Measurements from ENCODE around the gene WIF1.

The WIF1 gene

DNA sequence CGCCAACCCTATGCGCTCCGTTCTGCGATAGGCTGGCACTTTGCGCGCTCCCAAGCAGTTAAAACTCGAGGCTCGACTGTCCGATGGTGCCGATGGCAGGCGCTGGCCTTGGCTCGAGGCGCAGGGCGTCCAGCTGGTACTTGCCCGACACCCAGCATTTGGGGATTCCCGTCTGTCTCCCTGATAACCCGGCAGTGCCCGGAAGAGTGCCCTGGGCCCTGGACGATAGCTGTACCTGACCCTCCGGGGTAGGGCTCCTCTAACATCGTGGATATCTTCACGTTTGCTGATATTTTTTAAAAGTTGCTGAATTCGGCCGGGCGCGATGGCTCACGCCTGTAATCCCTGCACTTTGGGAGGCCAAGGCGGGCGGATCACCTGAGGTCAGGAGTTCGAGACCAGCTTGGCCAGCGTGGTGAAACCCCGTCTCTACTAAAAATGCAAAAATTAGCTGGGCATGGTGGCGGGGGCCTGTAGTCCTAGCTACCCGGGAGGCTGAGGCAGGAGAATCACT is 908 bp upstream of the WIF1 start:
- no peak for DNase-seq

DNA sequence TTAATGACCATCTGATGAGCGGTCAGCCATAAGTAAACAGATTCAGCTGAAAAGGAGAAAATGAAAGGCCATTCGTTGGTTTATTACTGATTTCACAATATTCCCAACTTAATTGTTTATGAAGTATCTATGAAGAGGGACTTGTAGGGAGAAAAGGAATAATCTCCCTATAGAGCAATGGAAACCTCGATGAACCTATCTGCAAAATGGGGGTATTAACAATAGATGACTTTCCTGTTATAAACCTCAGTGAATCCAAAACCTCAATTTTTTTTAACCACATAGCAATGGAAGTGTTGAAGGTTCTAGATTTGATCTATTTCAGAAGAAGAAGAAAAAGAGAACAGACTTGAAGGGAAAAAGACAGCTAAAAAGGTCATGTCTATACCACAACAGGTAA is 2.0 kb downstream of the WIF1 start:
- DNase-seq = no peak

DNA sequence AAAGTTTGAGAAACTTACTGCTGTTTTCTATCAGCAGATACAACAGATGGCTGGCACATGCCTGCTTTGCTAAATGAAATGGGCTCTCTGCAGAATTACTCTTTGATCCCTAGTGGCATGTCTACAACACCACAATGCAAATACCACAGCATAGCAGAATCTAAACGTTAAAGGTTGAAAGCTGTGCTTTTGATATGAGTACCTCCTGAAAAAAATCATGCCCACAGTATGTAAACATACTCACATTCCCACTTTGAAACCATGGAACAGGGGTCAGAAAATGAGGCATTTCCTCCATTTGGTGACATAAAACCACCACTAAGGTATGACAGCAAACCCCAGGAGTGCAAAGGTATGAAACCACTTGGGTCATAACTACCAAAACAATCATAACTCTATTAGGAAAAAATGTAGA is 7.5 kb downstream of the WIF1 start:
- DNase-seq = no peak

DNA sequence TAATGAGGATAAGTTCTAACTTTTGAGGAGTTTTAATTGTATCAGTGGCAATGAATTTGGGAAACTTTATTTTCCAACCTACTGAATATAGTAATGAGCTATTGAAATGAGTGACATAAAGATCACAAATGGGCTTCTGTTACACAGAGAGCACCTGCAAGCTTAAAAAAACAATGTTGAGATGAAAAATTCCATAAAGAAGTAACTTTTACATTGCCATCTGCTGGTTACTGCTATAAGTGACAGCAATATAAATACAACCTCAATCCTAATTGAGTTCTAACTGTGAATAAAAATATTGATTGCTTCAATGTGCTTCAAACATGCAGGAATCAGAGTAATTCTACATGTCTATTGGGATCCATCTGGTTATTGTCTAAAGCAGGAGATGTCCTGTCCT is 14.2 kb downstream of the WIF1 start:
- no peak for DNase-seq

DNA sequence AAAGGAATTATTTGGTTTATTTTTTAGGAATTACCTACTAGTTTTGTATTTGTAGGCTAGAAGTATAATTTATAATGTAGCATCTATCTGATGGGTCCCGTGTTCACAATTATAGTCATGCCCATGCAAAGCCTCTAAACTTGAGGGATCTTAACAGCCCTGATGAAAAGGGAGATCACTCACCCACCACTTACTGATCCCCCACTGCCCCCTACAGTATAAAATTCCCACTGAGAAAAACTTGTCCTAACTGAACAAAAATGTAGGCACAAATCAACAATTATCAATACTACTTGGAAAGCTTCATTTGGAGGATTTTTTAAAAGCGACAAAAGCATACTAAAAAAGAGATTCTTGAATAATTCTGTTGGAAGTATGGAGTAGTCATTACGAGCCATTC is 21.0 kb downstream of the WIF1 start:
- DNase-seq = no peak

DNA sequence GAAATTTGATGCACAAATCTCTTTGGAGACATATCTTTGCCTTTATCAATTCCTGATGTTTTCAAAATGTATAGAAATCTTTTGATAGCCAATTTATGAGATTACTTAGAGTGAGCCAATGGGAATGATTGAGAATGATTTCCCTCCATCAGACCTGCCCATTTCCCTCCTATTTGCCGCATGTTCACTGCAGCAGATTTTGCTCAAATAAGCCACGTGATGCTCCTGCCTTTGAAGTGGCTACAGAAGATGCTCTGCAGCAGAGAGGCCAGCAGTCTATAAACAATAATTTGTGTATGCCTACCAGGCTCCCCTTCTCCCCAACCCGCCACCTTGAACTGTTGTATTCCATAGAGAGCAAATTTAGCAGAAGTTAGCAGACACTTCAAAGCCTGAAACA is 21.9 kb downstream of the WIF1 start:
- no peak for DNase-seq

DNA sequence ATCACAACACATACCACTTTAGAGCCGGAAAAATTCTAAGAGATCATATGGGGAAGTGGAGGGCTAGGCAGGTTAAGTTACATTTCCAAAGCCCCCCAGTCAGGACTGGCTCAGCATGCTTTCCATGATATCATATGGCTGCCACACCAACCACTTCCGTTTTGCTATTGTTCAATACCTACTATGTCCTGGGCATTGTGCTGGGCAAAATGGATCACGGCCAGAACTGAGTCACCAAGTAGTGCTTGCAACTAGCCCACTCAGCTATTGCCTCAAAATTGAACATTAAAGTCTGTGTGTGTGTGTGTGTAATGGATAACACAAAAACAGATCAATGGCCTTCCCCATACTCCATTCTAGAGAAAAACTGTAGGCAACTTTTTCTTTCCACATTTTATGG is 22.7 kb downstream of the WIF1 start:
- DNase-seq = no peak

DNA sequence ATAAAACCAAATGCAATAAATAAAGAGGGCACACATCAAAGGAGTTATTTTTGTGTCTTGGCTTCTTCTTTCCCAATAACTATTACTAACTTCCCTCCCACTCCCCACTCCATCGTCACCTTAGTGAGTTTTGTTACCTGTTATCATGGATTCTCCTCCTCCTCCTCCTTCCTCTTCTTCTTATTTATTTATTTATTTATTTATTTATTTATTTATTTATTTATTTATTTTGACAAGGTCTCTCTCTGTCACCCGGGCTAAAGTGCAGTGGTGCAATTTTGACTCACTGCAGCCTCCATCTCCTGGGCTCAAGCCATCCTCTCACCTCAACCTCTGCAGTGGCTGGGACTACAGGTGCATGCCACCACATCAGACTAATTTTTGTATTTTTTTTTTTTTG is 26.4 kb downstream of the WIF1 start:
- no peak for DNase-seq

DNA sequence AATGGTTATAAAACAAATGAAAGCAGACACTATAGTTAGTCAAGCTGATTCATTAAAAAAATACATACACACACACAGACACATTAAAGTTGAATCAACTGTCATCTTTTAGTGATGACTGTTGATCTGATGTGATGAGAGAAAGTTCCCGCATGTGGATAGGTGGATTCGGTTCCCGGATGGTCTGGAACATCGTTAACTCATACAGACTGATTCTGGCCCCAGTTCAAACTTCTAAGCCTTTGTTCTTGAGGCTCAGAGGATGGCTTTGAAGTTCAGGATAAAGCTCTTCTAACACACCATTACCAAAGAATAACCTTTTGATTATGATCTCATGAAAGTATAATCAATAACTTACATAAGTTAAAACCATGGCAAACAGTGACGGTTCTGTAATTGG is 27.5 kb downstream of the WIF1 start:
- no peak for DNase-seq

DNA sequence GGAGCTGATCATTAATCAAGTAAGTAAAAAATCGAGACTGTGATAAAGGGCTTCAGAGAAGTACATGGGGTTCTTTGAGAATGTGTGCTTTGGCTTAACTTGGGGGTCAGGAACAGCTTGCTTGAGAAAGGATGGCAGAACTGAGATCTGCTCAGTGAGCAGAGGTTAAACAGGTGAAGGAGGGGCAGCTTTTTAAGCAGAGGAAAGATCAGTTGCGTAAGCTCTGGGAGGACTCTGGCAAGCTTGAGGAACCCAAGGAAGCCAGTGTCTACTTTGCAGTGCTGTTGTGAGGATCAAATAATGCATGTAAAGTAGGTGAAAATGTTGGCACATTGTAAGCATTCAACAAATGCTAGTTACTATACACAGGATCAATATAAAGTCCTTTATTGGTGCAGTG is 30.6 kb downstream of the WIF1 start:
- DNase-seq = no peak

DNA sequence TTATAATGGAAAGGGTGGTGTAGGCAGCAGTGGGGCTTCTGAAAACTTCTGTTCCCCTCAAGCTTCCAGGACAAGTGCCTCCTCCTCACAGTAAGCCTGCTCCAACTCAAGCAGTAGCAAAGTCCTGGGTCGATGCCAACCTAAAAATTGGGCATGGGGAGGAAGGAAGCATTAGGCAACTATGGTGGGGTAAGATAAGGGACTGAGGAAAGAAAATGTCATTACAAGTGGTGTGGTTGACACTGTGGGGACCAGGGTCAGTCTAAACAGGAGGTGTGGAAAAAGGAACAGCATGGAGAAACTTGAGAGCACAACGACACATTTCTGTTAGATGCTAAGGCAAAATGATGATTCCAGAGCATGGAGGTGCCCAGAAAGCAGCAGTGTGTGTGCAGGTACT is 34.9 kb downstream of the WIF1 start:
- no peak for DNase-seq

DNA sequence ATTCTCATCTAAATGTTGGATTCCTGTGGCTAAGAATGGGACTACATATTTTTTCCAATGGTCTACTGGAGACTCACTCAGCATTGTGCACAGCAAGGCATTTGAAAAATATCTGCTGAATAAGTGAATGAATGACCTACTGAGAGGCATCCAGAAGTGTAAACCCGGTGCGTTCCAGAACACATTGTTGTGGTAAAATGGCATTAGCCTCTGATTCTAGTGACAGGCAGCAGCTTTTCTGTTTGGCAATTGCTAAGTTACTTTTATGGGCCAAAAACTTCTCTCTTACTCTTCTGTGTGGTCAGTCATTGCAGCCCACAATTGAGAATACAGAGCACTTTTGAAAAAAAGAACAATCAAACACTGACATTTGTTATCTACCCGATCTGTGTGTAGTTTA is 36.5 kb downstream of the WIF1 start:
- no peak for DNase-seq

DNA sequence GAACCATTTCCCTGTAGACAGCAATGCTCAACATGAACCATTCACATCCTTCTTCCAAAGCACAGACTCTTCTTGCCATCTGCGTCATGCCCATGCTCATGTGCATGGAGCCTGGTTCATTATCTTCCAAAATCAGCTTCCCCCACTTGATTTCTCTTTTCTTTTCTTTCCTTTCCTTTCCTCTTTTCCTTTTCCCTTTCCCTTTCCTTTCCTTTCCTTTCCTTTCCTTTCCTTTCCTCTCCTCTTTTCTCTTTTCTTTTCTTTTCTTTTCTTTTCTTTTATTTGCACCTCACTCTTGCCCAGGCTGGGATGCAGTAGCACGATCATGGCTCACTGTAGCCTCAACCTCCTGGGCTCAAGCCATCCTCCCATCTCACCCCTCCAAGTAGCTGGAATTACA is 37.5 kb downstream of the WIF1 start:
- no peak for DNase-seq

DNA sequence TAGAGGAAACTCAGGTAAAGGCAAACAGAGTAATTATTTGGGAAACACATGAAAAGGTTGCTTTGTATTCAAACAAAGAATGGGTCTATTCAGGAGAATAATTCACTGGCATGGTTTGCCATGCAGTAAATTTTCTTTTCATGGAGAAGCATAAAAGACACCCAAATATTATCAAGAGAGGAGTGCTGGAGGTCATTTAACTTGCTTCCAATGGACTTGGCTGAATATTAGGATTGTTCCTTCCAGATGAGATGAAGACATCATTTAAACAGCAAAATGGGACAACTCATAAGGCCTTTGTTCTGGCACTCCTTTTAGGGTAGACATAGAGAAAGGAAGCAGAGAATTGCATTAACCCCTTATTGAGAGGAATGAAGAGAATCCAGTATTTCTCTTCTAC is 38.7 kb downstream of the WIF1 start:
- DNase-seq = no peak

DNA sequence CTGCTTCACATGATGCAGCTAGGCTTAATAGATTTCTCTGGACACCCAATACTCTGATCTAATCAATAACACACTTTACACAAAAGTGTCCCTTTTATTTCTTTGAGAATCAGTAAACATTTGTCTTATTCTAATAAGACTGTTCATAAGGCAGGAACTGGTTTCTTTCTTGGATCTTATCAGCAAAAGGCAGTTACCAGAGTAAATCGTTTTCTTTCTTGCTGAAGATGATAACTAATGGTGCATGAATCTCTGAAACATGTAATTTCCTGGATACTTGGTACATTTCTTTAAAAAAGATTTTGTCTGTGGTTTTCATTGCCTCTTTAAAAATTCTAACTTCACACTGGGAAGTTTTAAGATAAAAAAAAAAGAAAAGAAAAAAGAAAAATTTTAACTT is 39.6 kb downstream of the WIF1 start:
- no peak for DNase-seq

DNA sequence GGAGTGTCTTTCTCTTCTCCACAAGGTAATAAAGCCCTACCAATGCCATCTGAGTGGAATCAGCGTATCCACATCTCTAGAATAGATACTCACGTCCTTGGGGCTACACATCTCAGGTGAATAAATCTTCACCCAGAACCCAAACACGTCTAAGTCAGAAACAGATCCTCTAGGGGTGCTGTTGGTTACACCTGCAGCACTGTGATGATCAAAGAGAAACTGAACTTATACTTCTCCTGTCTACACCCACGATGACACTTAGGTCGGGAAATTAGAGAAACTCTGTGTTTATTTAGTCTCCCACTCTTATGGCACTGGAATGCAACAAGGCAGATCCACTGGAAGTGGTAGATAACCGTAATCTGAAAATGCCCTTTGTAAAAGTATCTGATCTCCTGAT is 46.2 kb downstream of the WIF1 start:
- DNase-seq = no peak

DNA sequence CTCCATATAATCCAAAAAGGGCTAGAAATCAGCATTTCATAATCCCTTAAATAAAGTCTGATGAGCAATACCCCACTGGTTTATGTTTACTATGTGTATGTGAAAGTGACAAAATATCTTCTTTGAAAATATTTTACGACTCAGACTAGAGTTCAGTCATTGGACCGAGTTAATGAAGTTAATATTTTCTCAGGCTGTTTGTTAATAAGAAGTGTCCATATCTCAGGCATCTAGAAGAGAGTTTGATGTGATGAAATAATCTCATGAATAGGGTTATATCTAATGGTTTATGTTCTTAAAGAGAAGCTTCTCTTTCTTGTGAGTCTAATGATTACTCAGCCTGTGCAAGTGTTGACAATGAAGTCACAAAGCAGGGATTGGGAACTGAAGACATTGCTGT is 51.8 kb downstream of the WIF1 start:
- DNase-seq = no peak

DNA sequence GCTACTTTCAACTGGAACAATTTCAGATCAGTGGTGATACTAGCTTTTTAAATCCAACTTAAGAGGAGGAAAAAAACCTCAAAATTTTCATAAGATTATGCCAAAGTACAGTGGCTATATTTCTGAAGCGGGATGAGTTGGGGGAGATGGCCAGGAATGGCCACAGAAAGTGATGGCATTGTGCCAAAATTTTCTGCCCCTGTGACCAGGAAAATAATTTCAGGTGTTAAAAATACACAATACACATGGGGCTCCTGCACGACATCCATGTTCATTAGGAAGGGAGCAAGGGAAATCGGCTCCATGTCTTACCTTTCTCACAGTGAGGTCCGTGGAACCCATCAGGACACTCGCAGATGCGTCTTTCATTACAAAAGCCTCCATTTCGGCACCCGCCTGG is 53.7 kb downstream of the WIF1 start:
- no peak for DNase-seq

DNA sequence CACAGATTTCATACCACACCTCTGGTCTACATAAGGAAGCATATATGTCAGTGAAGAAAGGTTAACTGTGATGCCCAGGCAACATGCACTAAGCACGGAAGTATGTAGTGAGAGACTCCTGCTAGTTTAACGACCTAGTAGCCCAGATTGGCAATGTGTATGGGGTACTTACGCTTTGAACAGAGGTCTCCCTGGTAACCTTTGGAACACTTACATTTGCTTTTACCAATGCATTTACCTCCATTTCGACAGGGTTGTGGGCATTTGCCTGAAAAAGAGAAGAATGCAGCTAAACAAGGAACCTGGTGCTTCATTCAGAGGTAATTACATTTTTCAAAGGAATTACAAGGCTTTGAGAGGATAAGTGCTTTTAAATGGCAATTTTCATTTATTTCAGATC is 65.2 kb downstream of the WIF1 start:
- DNase-seq = no peak

DNA sequence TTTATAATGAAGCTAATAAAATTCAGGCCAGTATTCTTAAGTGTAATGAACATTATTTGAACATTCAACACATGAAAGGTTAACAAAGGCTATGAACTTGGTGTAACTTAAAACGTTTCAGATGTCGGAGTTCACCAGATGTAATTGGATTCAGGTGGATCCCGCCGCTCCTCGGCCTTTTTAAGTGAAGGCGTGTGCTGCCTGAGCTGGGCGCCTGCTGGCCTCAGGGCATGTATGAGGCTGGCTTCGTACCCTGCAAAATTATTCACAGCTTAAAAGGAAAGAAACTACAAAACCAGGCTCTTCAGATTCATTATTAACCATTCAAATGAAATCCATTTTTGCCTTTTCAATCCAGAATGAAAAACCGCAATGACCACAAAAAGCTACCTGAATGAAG is 69.9 kb downstream of the WIF1 start:
- no peak for DNase-seq

DNA sequence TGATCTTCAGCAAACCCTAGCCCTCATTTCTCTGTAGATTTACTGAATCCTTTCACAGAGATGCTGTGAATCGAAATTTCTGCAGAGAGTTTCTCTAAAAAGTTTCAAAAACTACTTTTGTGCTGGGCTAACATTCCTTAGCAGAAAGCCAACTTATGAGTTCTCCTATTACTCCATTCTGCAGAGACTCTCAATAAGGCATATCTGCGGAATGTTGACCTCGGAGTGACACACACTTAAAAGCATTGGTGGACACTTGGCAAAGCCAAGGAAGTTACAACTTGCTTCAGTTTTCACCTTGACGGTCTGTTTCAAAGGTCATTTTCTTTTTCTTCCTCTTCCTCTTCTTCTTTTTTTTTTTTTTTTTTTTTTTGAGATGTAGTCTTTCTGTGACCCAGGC is 75.8 kb downstream of the WIF1 start:
- no peak for DNase-seq

DNA sequence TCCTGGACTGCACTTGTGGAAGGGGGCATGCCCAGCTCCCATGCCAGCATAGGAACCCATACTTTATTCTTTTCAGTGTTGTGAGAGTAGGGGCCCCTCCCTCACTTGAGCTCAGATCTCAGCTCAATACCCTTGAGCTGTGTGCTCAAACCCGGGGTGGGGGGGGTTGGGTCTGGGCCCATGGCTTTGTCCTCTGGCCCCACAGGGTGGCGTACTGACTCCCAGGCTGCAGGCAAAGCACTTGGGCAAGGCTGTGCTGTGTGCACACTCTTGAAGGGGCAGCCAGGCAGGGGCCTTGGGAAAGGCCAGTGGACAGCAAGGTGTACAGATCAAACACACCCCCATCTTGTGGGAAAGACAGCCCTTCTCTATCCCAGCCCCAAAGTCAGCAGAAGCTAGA is 81.8 kb downstream of the WIF1 start:
- DNase-seq = no peak

DNA sequence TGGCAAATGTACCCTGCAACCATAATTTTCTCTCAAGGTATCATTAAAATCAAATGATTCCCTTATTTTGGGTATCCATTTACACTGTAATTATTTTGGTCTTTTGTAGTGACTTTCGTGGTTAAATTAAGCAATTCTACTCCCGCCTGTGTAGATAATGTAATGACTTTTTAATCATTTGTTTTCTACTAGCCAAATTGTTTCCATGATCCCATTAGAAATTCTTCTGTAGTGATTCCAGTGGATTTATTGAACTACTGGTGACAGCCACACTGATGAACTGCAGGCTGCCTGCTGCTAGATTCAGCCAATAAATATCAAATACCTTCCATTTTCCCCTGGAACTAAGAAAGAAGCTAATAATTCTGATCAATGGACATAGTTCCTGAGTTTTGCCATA is 96.0 kb downstream of the WIF1 start:
- DNase-seq = no peak

DNA sequence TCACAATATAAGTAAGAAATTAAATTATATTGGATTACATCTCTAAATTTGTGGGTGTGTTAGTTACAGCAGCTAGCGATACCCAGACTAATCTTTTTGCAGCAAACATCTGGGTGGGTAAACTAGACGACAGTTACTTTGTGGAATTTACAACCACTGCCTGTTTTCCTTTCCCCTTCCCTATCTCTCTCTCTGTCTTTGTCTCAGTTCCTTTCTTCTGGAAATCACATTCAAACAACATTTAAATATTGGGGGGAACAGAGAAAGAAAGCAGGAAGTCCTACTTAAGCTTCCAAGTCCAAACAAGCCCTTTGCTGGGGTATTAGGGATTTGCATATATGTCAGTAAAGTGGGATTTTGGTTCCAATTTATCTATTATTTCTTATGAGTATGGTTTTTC is 97.6 kb downstream of the WIF1 start:
- DNase-seq = no peak

DNA sequence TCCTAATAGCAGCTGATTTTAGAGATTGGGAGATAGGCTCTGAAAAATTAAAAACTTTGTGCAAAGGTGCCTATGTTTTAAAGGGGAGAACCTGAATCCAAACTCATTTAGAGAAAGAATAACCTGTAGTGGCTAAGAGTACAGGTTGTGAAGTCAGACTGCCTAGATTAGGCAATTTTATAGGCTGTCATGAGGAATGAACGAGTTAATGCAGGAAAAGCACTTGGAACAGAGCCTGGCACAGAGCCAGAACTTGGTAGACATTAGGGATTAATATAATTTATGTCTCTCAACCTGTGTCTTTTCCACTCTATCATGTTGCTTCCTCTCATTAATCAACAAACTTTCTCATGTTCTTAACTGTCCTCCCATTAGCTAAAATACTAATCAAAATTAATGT is 98.1 kb downstream of the WIF1 start:
- no peak for DNase-seq

DNA sequence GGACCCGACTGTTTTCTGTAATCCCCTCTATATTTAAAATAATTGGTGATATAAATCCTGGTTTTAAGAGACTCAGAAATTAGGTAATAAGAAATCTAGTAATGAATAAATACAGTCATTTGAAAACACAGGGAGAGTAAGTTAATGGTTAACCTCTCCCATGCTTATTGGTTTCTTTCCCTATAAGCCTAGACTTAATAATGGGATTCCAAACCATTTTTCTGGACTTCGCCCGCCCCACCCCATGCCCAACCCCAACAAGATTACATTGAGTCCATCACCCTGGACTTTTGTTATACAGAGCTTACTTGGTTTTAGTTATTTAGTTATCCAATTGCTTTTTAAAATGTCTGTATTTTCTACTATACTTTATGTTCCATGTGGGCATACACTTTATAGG is 98.7 kb downstream of the WIF1 start:
- no peak for DNase-seq
